ENCODE data around the gene KANTR. TPM values are rescaled to one million over a fixed set of nuclear protein-coding genes. Genes with fewer than 3 reads are reported as not detected.
"Not testable (repeated sequence)": the region's sequence is repeated elsewhere in the genome, so short reads cannot be mapped to it uniquely, and the experiment has no call there.

KANTR gene
- polyA plus RNA-seq, 3 donors: 0.32 to 4.3 (median 0.44) TPM

GRCh38 chrX:53160297-53160983 lies 66.5 kb downstream of the KANTR start:
- Histone ChIP-seq H4K20me1 (ENCODE audit: insufficient read depth, low read length) (no peaks in the 10 kb centered on the region), H3K9me3 (replicated peaks in 1 of 2; ENCODE audit: control insufficient read depth in 1 of 2, insufficient read depth in 1 of 2, low read length in 2 of 2) (no peaks in the 10 kb centered on the region), H3K36me3 (replicated peaks in 1 of 2; ENCODE audit: control insufficient read depth in 1 of 2, insufficient read depth in 2 of 2, low read length in 2 of 2) (no peaks in the 10 kb centered on the region), H2AFZ (ENCODE audit: insufficient read depth, low read depth, low read length, poor library complexity, severe bottlenecking) (no peak overlapping the region), H3K4me3 (replicated peaks in 1 of 3; ENCODE audit: low read depth in 2 of 3, low read length in 3 of 3) (no peak overlapping the region), H3K4me2 (replicated peaks; ENCODE audit: extremely low read depth, low read length, poor library complexity, severe bottlenecking) (no peak overlapping the region), H3K4me1 (ENCODE audit: control insufficient read depth in 1 of 2, insufficient read depth in 2 of 2, low read length in 2 of 2) (no peaks in the 10 kb centered on the region), H3K79me2 (ENCODE audit: insufficient read depth, low read length) (no peaks in the 10 kb centered on the region), H3K9ac (ENCODE audit: insufficient read depth, low read length, poor library complexity, severe bottlenecking) (no peak overlapping the region), H3K27ac (ENCODE audit: low read depth in 1 of 2, low read length in 2 of 2) (no peak overlapping the region), H3K27me3 (ENCODE audit: control insufficient read depth in 2 of 2, insufficient read depth in 2 of 2, low read length in 2 of 2) (peaks cover 0 to 4% of the 10 kb centered on the region in 2 donors)
- Mint-ChIP-seq H3K27ac (no peak overlapping the region), H3K4me3 (no peak overlapping the region), H3K36me3 (no peaks in the 10 kb centered on the region), H3K9me3 (peaks cover 0 to 2% (median 0%) of the 10 kb centered on the region in 7 donors), H3K4me1 (no peaks in the 10 kb centered on the region), H3K27me3 (ENCODE audit: low read depth in 3 of 3) (peaks cover 0 to 23% (median 1%) of the 10 kb centered on the region in 3 donors)
- intact Hi-C loops (cut with micrococcal nuclease): no loop called here
- DNase-seq: no peak
- no peak for TF ChIP-seq CTCF (IDR thresholded peaks at IDR 0.05)
- WGBS (ENCODE audit: insufficient coverage): no CpG with 5 or more reads among the region's 6 CpGs

GRCh38 chrX:53163436-53163835 lies 69.5 kb downstream of the KANTR start:
- Histone ChIP-seq H3K9ac (ENCODE audit: insufficient read depth, low read length, poor library complexity, severe bottlenecking) (no peak overlapping the region), H3K79me2 (ENCODE audit: insufficient read depth, low read length) (no peaks in the 10 kb centered on the region), H4K20me1 (ENCODE audit: insufficient read depth, low read length) (no peaks in the 10 kb centered on the region), H2AFZ (ENCODE audit: insufficient read depth, low read depth, low read length, poor library complexity, severe bottlenecking) (no peak overlapping the region), H3K27ac (ENCODE audit: low read depth in 1 of 2, low read length in 2 of 2) (no peak overlapping the region), H3K4me3 (replicated peaks in 1 of 3; ENCODE audit: low read depth in 2 of 3, low read length in 3 of 3) (no peak overlapping the region), H3K27me3 (ENCODE audit: control insufficient read depth in 2 of 2, insufficient read depth in 2 of 2, low read length in 2 of 2) (peaks cover 0 to 4% of the 10 kb centered on the region in 2 donors), H3K4me2 (replicated peaks; ENCODE audit: extremely low read depth, low read length, poor library complexity, severe bottlenecking) (no peak overlapping the region), H3K9me3 (replicated peaks in 1 of 2; ENCODE audit: control insufficient read depth in 1 of 2, insufficient read depth in 1 of 2, low read length in 2 of 2) (no peaks in the 10 kb centered on the region), H3K4me1 (ENCODE audit: control insufficient read depth in 1 of 2, insufficient read depth in 2 of 2, low read length in 2 of 2) (no peaks in the 10 kb centered on the region), H3K36me3 (replicated peaks in 1 of 2; ENCODE audit: control insufficient read depth in 1 of 2, insufficient read depth in 2 of 2, low read length in 2 of 2) (no peaks in the 10 kb centered on the region)
- TF ChIP-seq CTCF (IDR thresholded peaks at IDR 0.05): no peak
- H3K4me1 Mint-ChIP-seq: no peaks in the 10 kb centered on the region
- no peak for DNase-seq
- peaks cover 0 to 2% (median 0%) of the 10 kb centered on the region in 7 donors for H3K9me3 Mint-ChIP-seq
- H3K4me3 Mint-ChIP-seq: no peak overlapping the region
- peaks cover 0 to 19% (median 1%) of the 10 kb centered on the region in 3 donors for H3K27me3 Mint-ChIP-seq (ENCODE audit: low read depth in 3 of 3)
- WGBS (ENCODE audit: insufficient coverage): 100% methylated on average over 2 of the region's 7 CpGs
- intact Hi-C loops (cut with micrococcal nuclease): no loop called here
- no peak overlapping the region for H3K27ac Mint-ChIP-seq
- peaks cover 0 to 2% of the 10 kb centered on the region in 2 donors for H3K36me3 Mint-ChIP-seq

- H3K4me2 ChIP-seq (replicated peaks; ENCODE audit: extremely low read depth, low read length, poor library complexity, severe bottlenecking); H3K27ac ChIP-seq (ENCODE audit: low read depth in 1 of 2, low read length in 2 of 2); H3K9me3 ChIP-seq (replicated peaks in 1 of 2; ENCODE audit: control insufficient read depth in 1 of 2, insufficient read depth in 1 of 2, low read length in 2 of 2); intact Hi-C loops (cut with micrococcal nuclease); H3K4me3 Mint-ChIP-seq; H3K79me2 ChIP-seq (ENCODE audit: insufficient read depth, low read length); H3K9ac ChIP-seq (ENCODE audit: insufficient read depth, low read length, poor library complexity, severe bottlenecking); H4K20me1 ChIP-seq (ENCODE audit: insufficient read depth, low read length); H3K4me1 Mint-ChIP-seq; H2AFZ ChIP-seq (ENCODE audit: insufficient read depth, low read depth, low read length, poor library complexity, severe bottlenecking); DNase-seq; H3K27me3 ChIP-seq (ENCODE audit: control insufficient read depth in 2 of 2, insufficient read depth in 2 of 2, low read length in 2 of 2); H3K4me3 ChIP-seq (replicated peaks in 1 of 3; ENCODE audit: low read depth in 2 of 3, low read length in 3 of 3); H3K9me3 Mint-ChIP-seq; H3K27ac Mint-ChIP-seq; H3K4me1 ChIP-seq (ENCODE audit: control insufficient read depth in 1 of 2, insufficient read depth in 2 of 2, low read length in 2 of 2); H3K36me3 Mint-ChIP-seq; H3K36me3 ChIP-seq (replicated peaks in 1 of 2; ENCODE audit: control insufficient read depth in 1 of 2, insufficient read depth in 2 of 2, low read length in 2 of 2): not testable (repeated sequence)
- peaks cover 0 to 17% (median 1%) of the 10 kb centered on the region in 3 donors for H3K27me3 Mint-ChIP-seq (ENCODE audit: low read depth in 3 of 3)
- WGBS (ENCODE audit: insufficient coverage): 100% methylated on average over 1 of the region's 6 CpGs
These were observed 70.6 kb downstream of the KANTR start for GRCh38 chrX:53164566-53164965.
